ENCODE data around the gene HLA-DRB1.

GRCh38 chr6:32559747-32560146, 29.9 kb downstream of the HLA-DRB1 start:
- TF ChIP-seq CTCF (IDR thresholded peaks at IDR 0.05; ENCODE audit: low read length) = no peak
- TF ChIP-seq EZH2 (IDR thresholded peaks at IDR 0.05; ENCODE audit: borderline replicate concordance, low read length) = no peak

All from OCI-LY1 (cell line).